H1 (cell line): ENCODE measurements around the gene RBM4B. TPM values are rescaled to one million over a fixed set of nuclear protein-coding genes. Genes with fewer than 3 reads are reported as not detected.
A peak's percentile ranks its signal among the peaks of the same experiment; 100 is the strongest.

Source experiments
- CTCF ChIA-PET: fragments of 300-600 bp; sonication (Branson Sonifier 250); formaldehyde crosslinking; loops from one replicate; lab custom pipeline; 2021; ENCODE audit not compliant: partially characterized antibody; lab: Charles Lee
- POLR2A ChIA-PET: fragments of 300-600 bp; sonication (Branson Sonifier 250); formaldehyde crosslinking; loops from one replicate; lab custom pipeline; 2021; ENCODE audit warnings: inconsistent platforms; ENCODE audit not compliant: partially characterized antibody; lab: Charles Lee
- DNase-seq, 2 experiments: peaks; one replicate each; pipeline versions ENCODE4 v3.0.0 to v3.0.0-alpha.2; 2010 to 2022; ENCODE audit warnings: low spot score in 2 of 2, low read depth in 1 of 2, mixed read lengths in 1 of 2
- FAIRE-seq: peaks from 2 replicates; lab custom pipeline; 2011; peaks lifted over from hg19 to GRCh38; lab: Jason Lieb, UNC
- H2AFZ ChIP-seq: 2 replicates; pipeline ENCODE4 v1.8.1; 2012; ENCODE audit warnings: low read length, inconsistent platforms
- H2AK5ac ChIP-seq: 2 replicates; pipeline ENCODE4 v1.6.1; 2013; ENCODE audit warnings: low read depth, low read length
- H2BK120ac ChIP-seq: replicated peaks from 2 replicates; pipeline ENCODE3; 2013; ENCODE audit warnings: low read depth, low read length, inconsistent platforms
- H2BK12ac ChIP-seq: 2 replicates; pipeline ENCODE4 v1.6.1; 2013; ENCODE audit warnings: low read depth, low read length
- H2BK15ac ChIP-seq: 2 replicates; pipeline ENCODE4 v1.6.1; 2013; ENCODE audit warnings: low read length
- H2BK20ac ChIP-seq: 2 replicates; pipeline ENCODE4 v1.6.1; 2013; ENCODE audit warnings: low read length
- H2BK5ac ChIP-seq: 2 replicates; pipeline ENCODE4 v1.6.1; 2013; ENCODE audit warnings: low read depth, low read length
- H3K14ac ChIP-seq: 2 replicates; pipeline ENCODE4 v1.6.1; 2013; ENCODE audit warnings: inconsistent platforms; ENCODE audit not compliant: insufficient read length
- H3K18ac ChIP-seq: 2 replicates; pipeline ENCODE4 v1.6.1; 2013; ENCODE audit warnings: low read length; ENCODE audit errors: extremely low read depth
- H3K23ac ChIP-seq: 2 replicates; pipeline ENCODE4 v1.6.1; 2013; ENCODE audit warnings: inconsistent platforms; ENCODE audit not compliant: insufficient read length
- H3K23me2 ChIP-seq: 2 replicates; pipeline ENCODE4 v1.6.1; 2013; ENCODE audit warnings: low read depth, low read length
- H3K27ac ChIP-seq: 2 replicates; pipeline ENCODE4 v1.6.1; 2011; ENCODE audit warnings: low read depth, low read length, inconsistent platforms
- H3K27me3 ChIP-seq, 4 experiments: replicated peaks in 1 of 4; 1 replicate in 1 of 4; 2 replicates in 3 of 4; pipeline versions ENCODE4 v1.6.1 to v1.8.1; 2011 to 2013; ENCODE audit warnings: low read length in 3 of 4, mild to moderate bottlenecking in 3 of 4, inconsistent platforms in 2 of 4, mixed read lengths in 2 of 4, moderate library complexity in 1 of 4; ENCODE audit not compliant: control insufficient read depth in 3 of 4, insufficient read depth in 3 of 4; ENCODE audit errors: extremely low read depth in 1 of 4
- H3K36me3 ChIP-seq, 4 experiments: 2 replicates each; pipeline versions ENCODE4 v1.6.1 to v1.8.1; 2011 to 2013; ENCODE audit warnings: mild to moderate bottlenecking in 4 of 4, low read length in 3 of 4, moderate library complexity in 2 of 4, control low read depth in 1 of 4, inconsistent platforms in 1 of 4; ENCODE audit not compliant: insufficient read depth in 4 of 4, control insufficient read depth in 2 of 4
- H3K4ac ChIP-seq: replicated peaks from 2 replicates; pipeline ENCODE3; 2013; ENCODE audit warnings: low read length, low read depth, mixed read lengths, inconsistent platforms; ENCODE audit not compliant: insufficient read length
- H3K4me1 ChIP-seq, 4 experiments: replicated peaks in 1 of 4; 1 replicate in 1 of 4; 2 replicates in 3 of 4; pipeline versions ENCODE4 v1.6.1 to v1.8.1; 2011 to 2013; ENCODE audit warnings: low read length in 3 of 4, inconsistent platforms in 2 of 4, mixed read lengths in 1 of 4; ENCODE audit not compliant: insufficient read depth in 4 of 4, control insufficient read depth in 3 of 4
- H3K4me2 ChIP-seq, 2 experiments: 2 replicates each; pipeline versions ENCODE4 v1.6.1 to v1.8.1; 2011 to 2013; ENCODE audit warnings: low read depth in 2 of 2, low read length in 2 of 2, control low read depth in 1 of 2, inconsistent platforms in 1 of 2, mild to moderate bottlenecking in 1 of 2; ENCODE audit not compliant: insufficient read depth in 1 of 2
- H3K4me3 ChIP-seq, 4 experiments: fragments of 200-600, 300-600 bp in 1 of 4; sonication (generic), shearing (Covaris generic), sonication (Bioruptor Twin) in 1 of 4; 2 replicates each; pipeline versions ENCODE4 v1.5.1 to v1.8.1; 2011 to 2016; ENCODE audit warnings: low read length in 4 of 4, low read depth in 3 of 4, control low read depth in 2 of 4, inconsistent platforms in 2 of 4, mild to moderate bottlenecking in 2 of 4, mixed read lengths in 1 of 4, moderate library complexity in 1 of 4; ENCODE audit not compliant: insufficient read depth in 2 of 4; ENCODE audit errors: extremely low read depth in 1 of 4
- H3K56ac ChIP-seq: replicated peaks from 2 replicates; pipeline ENCODE3; 2013; ENCODE audit warnings: low read depth, mild to moderate bottlenecking, mixed read lengths, low read length, inconsistent platforms; ENCODE audit not compliant: insufficient read length
- H3K79me1 ChIP-seq: 2 replicates; pipeline ENCODE4 v1.6.1; 2013; ENCODE audit warnings: low read depth, low read length, control low read depth
- H3K79me2 ChIP-seq, 2 experiments: 2 replicates each; pipeline versions ENCODE4 v1.6.1 to v1.8.1; 2012 to 2013; ENCODE audit warnings: low read length in 2 of 2, mild to moderate bottlenecking in 2 of 2, inconsistent platforms in 1 of 2; ENCODE audit not compliant: insufficient read depth in 2 of 2, control insufficient read depth in 1 of 2
- H3K9ac ChIP-seq, 4 experiments: replicated peaks in 1 of 4; 1 replicate in 1 of 4; 2 replicates in 3 of 4; pipeline versions ENCODE4 v1.6.1 to v1.8.1; 2011 to 2013; ENCODE audit warnings: low read depth in 3 of 4, low read length in 3 of 4, control low read depth in 2 of 4, mild to moderate bottlenecking in 2 of 4, moderate library complexity in 2 of 4, inconsistent platforms in 1 of 4; ENCODE audit errors: extremely low read depth in 1 of 4
- H3K9me3 ChIP-seq, 2 experiments: 2 replicates each; pipeline versions ENCODE4 v1.6.1 to v1.8.1; 2012 to 2013; ENCODE audit warnings: mild to moderate bottlenecking in 2 of 2, moderate library complexity in 2 of 2, control low read depth in 1 of 2, inconsistent platforms in 1 of 2, low read depth in 1 of 2, low read length in 1 of 2, mixed read lengths in 1 of 2; ENCODE audit not compliant: insufficient read depth in 2 of 2
- H4K20me1 ChIP-seq, 2 experiments: replicated peaks in 1 of 2; 2 replicates each; pipeline versions ENCODE3 to v1.8.1; 2011 to 2013; ENCODE audit warnings: inconsistent platforms in 2 of 2, low read length in 2 of 2, mild to moderate bottlenecking in 1 of 2; ENCODE audit not compliant: insufficient read depth in 2 of 2, control insufficient read depth in 1 of 2
- H4K5ac ChIP-seq: 2 replicates; pipeline ENCODE4 v1.6.1; 2013; ENCODE audit warnings: low read length, low read depth, mixed read lengths, inconsistent platforms; ENCODE audit not compliant: insufficient read length
- H4K8ac ChIP-seq: 2 replicates; pipeline ENCODE4 v1.8.0; 2013; ENCODE audit warnings: mild to moderate bottlenecking, moderate library complexity, low read length, inconsistent platforms; ENCODE audit not compliant: insufficient read depth; ENCODE audit errors: extremely low read depth
- H4K91ac ChIP-seq: replicated peaks from 2 replicates; pipeline ENCODE3; 2013; ENCODE audit warnings: low read length, mixed read lengths, inconsistent platforms; ENCODE audit not compliant: insufficient read length
- WGBS, 2 experiments: shearing (Covaris generic) in 1 of 2; methylation state at CpG; one replicate each; pipeline versions ENCODE4 v1.1.6 to v1.1.7; 2013 to 2015; ENCODE audit warnings: low lambda C conversion rate in 2 of 2, mixed read lengths in 2 of 2, inconsistent platforms in 1 of 2, low coverage in 1 of 2, missing lambda C conversion rate in 1 of 2; ENCODE audit not compliant: insufficient replicate concordance in 2 of 2, insufficient coverage in 1 of 2, insufficient read length in 1 of 2; ENCODE audit errors: extremely low coverage in 1 of 2, missing lambda C conversion rate in 1 of 2; 5-methylcytosine and 5-hydroxymethylcytosine counted together
- polyA plus RNA-seq, 7 experiments: library from polyadenylated mRNA; depleted of rRNA in 3 of 7; stranded (reverse) in 5 of 7; unstranded in 2 of 7; fragments of >200 nt in 5 of 7; fragments of 200-250 nt in 2 of 7; gene quantifications; 1 replicate in 5 of 7; 2 replicates in 1 of 7; 4 replicates in 1 of 7; pipeline versions ENCODE4 v1.2.1 to v1.2.3, GENCODE V29; 2011 to 2013; ENCODE audit warnings: missing spikeins in 2 of 7, mixed read lengths in 2 of 7
- total RNA-seq: library from RNA; stranded (reverse); fragmentation: NEBNext Ultra II Directional; extraction: Animal tissue kit (Norgen Biotek cat#: 25700); gene quantifications from 2 replicates; pipeline ENCODE4 v1.2.1, GENCODE V29; 2021

RBM4B gene
- total and polyA plus RNA-seq, 2 of the 8 experiments (the other 6 are each of a cell fraction or from before 2014, with no cell fraction given): 27.5 to 30.5 TPM

DNA sequence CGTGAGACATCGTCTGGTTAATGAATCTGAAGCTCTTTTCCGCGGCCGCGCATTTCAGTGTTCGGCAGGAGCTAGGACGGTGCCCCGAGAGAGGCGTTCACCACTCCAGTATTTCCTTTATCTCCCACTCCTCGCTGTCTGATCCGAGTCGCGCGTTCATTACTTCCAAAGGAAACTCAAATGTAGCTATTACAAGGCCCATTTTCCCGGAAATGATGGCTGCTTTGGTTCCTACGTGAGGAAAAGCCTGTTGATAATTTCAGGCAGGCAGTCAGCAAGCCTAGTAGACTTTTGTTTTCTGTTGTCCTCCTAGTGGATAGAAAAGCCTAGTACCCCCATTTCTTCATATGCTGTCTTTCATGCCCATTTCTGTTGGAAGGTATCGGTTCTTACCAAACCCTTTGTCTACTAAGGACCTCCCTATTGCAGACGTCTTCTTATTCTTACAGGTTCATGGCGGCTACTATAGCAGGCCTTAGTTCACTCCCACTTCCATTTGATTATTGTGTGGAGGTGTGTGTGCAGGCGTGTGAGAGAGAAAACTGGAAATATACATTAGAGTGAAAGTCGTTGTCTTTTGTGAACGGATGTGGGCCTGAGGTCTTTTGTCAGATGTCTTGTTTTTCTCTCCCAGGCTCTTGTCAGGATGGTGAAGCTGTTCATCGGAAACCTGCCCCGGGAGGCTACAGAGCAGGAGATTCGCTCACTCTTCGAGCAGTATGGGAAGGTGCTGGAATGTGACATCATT lies 38.4 kb downstream of the RBM4B start:
- no peak overlapping the region for H2BK15ac ChIP-seq
- peaks cover 53 to 78% of the 10 kb centered on the region in 2 experiments for H3K79me2 ChIP-seq
- H3K27ac ChIP-seq: peak overlapping the region; percentile 99
- ChIA-PET POLR2A (interaction anchor here (0.7 to 66.2 kb wide), 17 partner anchors 3 to 250 kb away, joined by 3 to 2165 read pairs (median 4); partner anchors contain the start of genes ACTN3, CCDC87, CCS and CTSF), CTCF (interaction anchor here (0.7 to 1.9 kb wide), 7 partner anchors 12 to 128 kb away, joined by 3 to 10 read pairs (median 4); partner anchors contain the start of gene CCDC87)
- H3K23ac ChIP-seq: no peak overlapping the region
- H3K4me3 ChIP-seq: peak overlapping the region; percentile 84 to 98 (median 94)
- H2BK5ac ChIP-seq: peak overlapping the region; percentile 100
- peaks cover 0 to 20% (median 15%) of the 10 kb centered on the region in 4 experiments; a peak in 5 of 7 replicates for H3K4me1 ChIP-seq
- H2AK5ac ChIP-seq: peak overlapping the region; percentile 14; the same call in 1 of the 2 replicates
- H3K36me3 ChIP-seq: peaks cover 25 to 56% (median 39%) of the 10 kb centered on the region in 4 experiments
- DNase-seq (no peak), FAIRE-seq (no peak)
- H4K20me1 ChIP-seq: peaks cover 31 to 42% of the 10 kb centered on the region in 2 experiments
- H2BK12ac ChIP-seq: no peak overlapping the region; the same call in 1 of the 2 replicates
- peak overlapping the region; percentile 26 for H2BK120ac ChIP-seq
- no peaks in the 10 kb centered on the region; the same call in none of the 2 replicates for H3K79me1 ChIP-seq
- H3K4me2 ChIP-seq: peak overlapping the region; percentile 65 to 67
- no peaks in the 10 kb centered on the region for H3K27me3 ChIP-seq
- no peaks in the 10 kb centered on the region for H3K9me3 ChIP-seq
- H4K5ac ChIP-seq: peak overlapping the region; percentile 97
- peak overlapping the region; percentile 72; the same call in 1 of the 2 replicates for H3K18ac ChIP-seq
- H2AFZ ChIP-seq: no peak overlapping the region
- no peak overlapping the region for H3K14ac ChIP-seq
- H3K56ac ChIP-seq: peak overlapping the region; percentile 97
- peak overlapping the region; percentile 95 to 100 (median 99) for H3K9ac ChIP-seq
- H4K8ac ChIP-seq: peak overlapping the region; percentile 100; the same call in 1 of the 2 replicates
- H3K4ac ChIP-seq: peak overlapping the region; percentile 46
- WGBS, 2 experiments: 22% methylated on average over 27 of the region's 27 CpGs; no CpG with 5 or more reads in 1 of the 2 experiments
- no peak overlapping the region for H2BK20ac ChIP-seq
- H3K23me2 ChIP-seq: peaks cover 10% of the 10 kb centered on the region
- H4K91ac ChIP-seq: peak overlapping the region; percentile 56
